ENCODE results near the gene CDH16.
"Not testable (repeated sequence)": the region's sequence is repeated elsewhere in the genome, so short reads cannot be mapped to it uniquely, and the experiment has no call there.

Gene CDH16

GRCh38 chr16:66871840-66872239, 46.8 kb downstream of the CDH16 start:
- DNase-seq (ENCODE audit: low read depth): no peak

GRCh38 chr16:66871363-66871762, 47.3 kb downstream of the CDH16 start:
- DNase-seq (ENCODE audit: low read depth): not testable (repeated sequence)

DNA sequence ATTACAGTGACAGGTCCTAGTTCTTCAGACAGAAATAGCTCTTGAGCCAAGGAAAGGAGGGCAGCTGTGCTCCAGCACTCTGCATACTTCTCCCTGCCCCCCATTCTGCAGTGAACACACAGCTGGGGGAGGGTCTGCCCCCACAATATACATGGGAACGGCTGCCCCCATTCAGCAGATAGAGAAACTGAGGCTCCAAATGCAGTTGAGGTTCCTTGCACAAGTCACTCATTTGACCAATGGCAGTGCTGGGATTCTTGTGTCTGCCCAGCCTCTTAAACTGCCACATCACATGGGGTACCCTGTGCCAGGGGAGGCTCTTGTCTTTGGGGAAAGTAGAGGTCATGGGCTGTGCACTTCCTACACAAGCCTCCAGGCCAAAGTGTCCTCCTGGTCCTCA, 49.3 kb downstream of the CDH16 start:
- no peak for DNase-seq (ENCODE audit: low read depth)

GRCh38 chr16:66863707-66864106, 55.0 kb downstream of the CDH16 start:
- no peak for DNase-seq (ENCODE audit: low read depth)

DNA sequence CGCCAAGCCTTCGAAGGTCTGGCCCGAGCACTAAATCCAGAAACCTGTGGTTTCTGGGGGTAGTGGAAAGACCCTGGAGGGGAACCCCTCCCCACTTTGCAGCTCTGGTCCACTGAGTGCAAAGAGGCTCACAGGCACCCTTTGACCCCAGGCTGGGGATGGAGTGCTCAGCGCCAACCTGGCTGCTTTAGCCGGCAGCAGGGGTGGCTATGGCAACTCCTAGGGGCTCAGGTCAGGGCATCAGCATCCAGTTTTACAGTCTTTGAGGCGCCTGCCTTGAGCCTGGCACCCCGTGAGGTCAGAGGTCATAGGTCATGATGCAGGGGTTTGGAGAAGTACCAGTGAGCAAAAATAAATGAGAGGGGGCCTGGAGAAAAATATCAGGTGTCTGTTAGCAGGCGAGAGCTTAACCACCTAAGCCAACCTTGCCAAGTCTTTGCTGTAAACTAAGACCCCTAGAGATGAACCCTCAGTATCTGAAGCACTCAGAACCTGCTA, 56.6 kb downstream of the CDH16 start:
- DNase-seq (ENCODE audit: low read depth): no peak

- no peak for DNase-seq (ENCODE audit: low read depth)
These were observed 59.2 kb downstream of the CDH16 start for GRCh38 chr16:66859397-66860068.

GRCh38 chr16:66858740-66859396, 59.8 kb downstream of the CDH16 start:
- DNase-seq (ENCODE audit: low read depth): no peak
